ENCODE measurements around the gene ST13.
"Not testable (repeated sequence)": the region's sequence is repeated elsewhere in the genome, so short reads cannot be mapped to it uniquely, and the experiment has no call there.

Gene ST13

GRCh38 chr22:40856513-40857308 lies at the start of gene ST13, which contains the start of gene XPNPEP3:
Gene ST13, minus strand, starts transcription at chr22:40856639. Its CDS starts 99 bp downstream, at chr22:40856540.
Gene XPNPEP3, plus strand, starts transcription at chr22:40857148. Its CDS starts 34 bp downstream, at chr22:40857182.
- DNase-seq (ENCODE audit: low spot score) = peak; percentile 94

- no peak for DNase-seq (ENCODE audit: low spot score)
Observed at GRCh38 chr22:40904101-40904500, 47.7 kb upstream of the ST13 start.

- DNase-seq (ENCODE audit: low spot score) = peak; percentile 76
Observed at GRCh38 chr22:40898850-40899357, 42.5 kb upstream of the ST13 start.

- no peak for DNase-seq (ENCODE audit: low spot score)
Observed at GRCh38 chr22:40894417-40894816, 38.0 kb upstream of the ST13 start.

- DNase-seq (ENCODE audit: low spot score) = peak; percentile 4
Observed at GRCh38 chr22:40890881-40891280, 34.4 kb upstream of the ST13 start.

- no peak for DNase-seq (ENCODE audit: low spot score)
Observed at GRCh38 chr22:40889116-40889515, 32.7 kb upstream of the ST13 start.

GRCh38 chr22:40878922-40879321 lies 22.5 kb upstream of the ST13 start:
- no peak for DNase-seq (ENCODE audit: low spot score)

- DNase-seq (ENCODE audit: low spot score) = no peak
Observed at GRCh38 chr22:40877488-40877887, 21.0 kb upstream of the ST13 start.

- no peak for DNase-seq (ENCODE audit: low spot score)
Observed at GRCh38 chr22:40876907-40877306, 20.5 kb upstream of the ST13 start.

- no peak for DNase-seq (ENCODE audit: low spot score)
Observed at GRCh38 chr22:40875111-40875510, 18.7 kb upstream of the ST13 start.

- DNase-seq (ENCODE audit: low spot score) = no peak
Observed at GRCh38 chr22:40874016-40874415, 17.6 kb upstream of the ST13 start.

- not testable (repeated sequence) for DNase-seq (ENCODE audit: low spot score)
Observed at GRCh38 chr22:40868379-40868778, 11.9 kb upstream of the ST13 start.

- DNase-seq (ENCODE audit: low spot score) = no peak
Observed at GRCh38 chr22:40867109-40867508, 10.7 kb upstream of the ST13 start.

- DNase-seq (ENCODE audit: low spot score) = no peak
Observed at GRCh38 chr22:40862537-40862936, 6.1 kb upstream of the ST13 start.

GRCh38 chr22:40862013-40862412 lies 5.6 kb upstream of the ST13 start, which contains the start of gene DNAJB7:
Gene DNAJB7, minus strand, starts transcription at chr22:40862113. Its CDS starts 119 bp downstream, at chr22:40861994.
- DNase-seq (ENCODE audit: low spot score) = no peak

- no peak for DNase-seq (ENCODE audit: low spot score)
Observed at GRCh38 chr22:40857309-40857855, 943 bp upstream of the ST13 start.

- DNase-seq (ENCODE audit: low spot score) = peak; percentile 12
Observed at GRCh38 chr22:40855979-40856512, 393 bp downstream of the ST13 start.

- DNase-seq (ENCODE audit: low spot score) = no peak
Observed at GRCh38 chr22:40855071-40855978, 1.1 kb downstream of the ST13 start.

- DNase-seq (ENCODE audit: low spot score) = no peak
Observed at GRCh38 chr22:40853961-40854360, 2.5 kb downstream of the ST13 start.

- no peak for DNase-seq (ENCODE audit: low spot score)
Observed at GRCh38 chr22:40853333-40853732, 3.1 kb downstream of the ST13 start.

- DNase-seq (ENCODE audit: low spot score) = not testable (repeated sequence)
Observed at GRCh38 chr22:40845816-40846215, 10.6 kb downstream of the ST13 start.

- no peak for DNase-seq (ENCODE audit: low spot score)
Observed at GRCh38 chr22:40844951-40845350, 11.5 kb downstream of the ST13 start.
